Brain pericyte (primary cell): Measurements from ENCODE around the gene RASSF10.

Experiments
- DNase-seq: peaks from one replicate; pipeline ENCODE4 v3.0.0-alpha.2; 2012; ENCODE audit warnings: low read depth, low spot score

Gene RASSF10

DNA sequence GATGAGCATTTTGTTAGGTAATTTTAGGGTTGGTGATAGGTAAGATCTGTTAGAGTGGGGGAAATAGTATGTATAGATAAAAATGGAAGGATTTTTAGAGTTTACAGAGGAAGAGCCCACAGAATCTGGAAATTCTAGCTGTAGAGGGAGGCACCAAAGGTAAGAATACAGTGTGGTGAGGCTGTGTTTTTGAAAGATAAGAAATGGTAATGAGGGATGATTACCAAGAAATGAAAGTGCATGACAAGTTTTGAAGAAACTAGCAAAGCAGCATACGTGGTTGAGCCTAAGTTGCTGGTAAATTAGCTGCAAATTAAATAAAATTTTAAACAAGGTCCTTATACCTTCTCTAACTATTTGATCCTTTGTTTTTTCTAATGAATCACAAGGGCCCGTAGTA is 14.6 kb upstream of the RASSF10 start:
- no peak for DNase-seq

DNA sequence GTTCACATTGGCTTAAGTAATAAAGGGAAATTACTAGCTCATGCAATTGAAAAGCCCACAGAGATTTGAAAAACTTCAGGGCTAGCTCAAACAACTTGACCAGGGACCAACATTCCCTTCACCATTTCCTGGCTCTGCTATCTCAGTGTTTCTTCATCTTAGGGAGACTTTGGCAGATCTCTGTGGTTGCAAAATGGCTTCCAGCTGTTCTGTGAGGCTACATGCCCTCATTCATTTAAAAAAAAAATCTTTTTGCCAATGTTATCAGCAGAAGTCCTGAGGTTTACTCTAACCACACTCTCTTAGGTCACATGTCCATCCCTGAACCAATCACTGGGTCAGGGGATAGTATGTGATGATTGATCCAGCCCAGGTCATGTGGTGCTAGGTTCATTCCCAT is 13.9 kb upstream of the RASSF10 start:
- DNase-seq: no peak

DNA sequence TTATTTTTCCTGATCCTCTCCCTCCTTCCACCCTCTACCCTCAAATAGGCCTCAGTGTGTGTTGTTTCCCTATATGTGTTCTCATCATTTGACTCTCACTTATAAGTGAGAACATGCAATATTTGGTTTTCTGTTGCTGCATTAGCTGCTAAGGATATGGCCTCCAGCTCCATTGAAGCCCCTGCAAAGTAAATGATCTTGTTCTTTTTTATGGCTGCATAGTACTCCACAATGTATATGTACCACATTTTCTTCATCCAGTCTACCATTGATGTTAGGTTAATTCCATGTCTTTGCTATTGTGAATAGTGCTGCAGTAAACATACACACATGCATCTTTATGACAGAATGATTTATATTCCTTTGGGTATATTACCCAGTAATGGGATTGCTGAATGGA is 13.3 kb upstream of the RASSF10 start:
- no peak for DNase-seq

DNA sequence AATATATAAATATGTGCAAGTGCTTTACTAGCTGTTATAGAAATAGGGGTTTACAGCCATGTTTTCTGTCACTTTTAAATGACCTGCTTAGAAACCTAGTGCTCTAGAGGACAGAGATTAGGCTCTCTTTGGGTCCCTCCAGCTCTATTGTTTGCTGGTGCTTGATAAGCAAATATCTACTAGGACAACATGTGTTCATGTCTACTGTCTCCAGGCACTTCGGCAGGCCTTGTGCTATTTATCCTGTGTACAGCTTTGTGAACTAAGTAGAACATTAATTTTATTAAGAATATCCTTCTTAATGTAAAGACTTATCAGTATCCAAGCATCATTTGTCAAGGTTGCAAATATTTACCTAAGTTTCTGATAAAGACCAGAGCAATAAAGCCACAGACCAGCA is 11.9 kb upstream of the RASSF10 start:
- no peak for DNase-seq

DNA sequence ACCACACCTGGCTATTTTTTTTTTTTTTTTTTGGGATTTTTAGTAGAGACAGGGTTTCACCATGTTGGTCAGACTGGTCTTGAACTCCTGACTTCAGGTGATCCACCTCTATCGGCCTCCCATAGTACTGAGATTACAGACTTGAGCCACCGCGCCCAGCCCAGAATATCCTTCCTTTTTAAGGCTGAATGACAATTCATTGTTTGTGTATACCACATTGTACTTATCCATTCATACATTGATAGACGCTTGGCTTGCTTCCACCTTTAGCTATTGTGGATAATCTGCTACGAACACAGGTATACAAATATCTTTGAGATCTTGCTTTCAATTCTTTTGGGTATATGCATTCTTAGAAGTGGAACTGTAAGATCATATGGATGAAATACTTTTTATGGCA is 10.8 kb upstream of the RASSF10 start:
- DNase-seq: no peak

DNA sequence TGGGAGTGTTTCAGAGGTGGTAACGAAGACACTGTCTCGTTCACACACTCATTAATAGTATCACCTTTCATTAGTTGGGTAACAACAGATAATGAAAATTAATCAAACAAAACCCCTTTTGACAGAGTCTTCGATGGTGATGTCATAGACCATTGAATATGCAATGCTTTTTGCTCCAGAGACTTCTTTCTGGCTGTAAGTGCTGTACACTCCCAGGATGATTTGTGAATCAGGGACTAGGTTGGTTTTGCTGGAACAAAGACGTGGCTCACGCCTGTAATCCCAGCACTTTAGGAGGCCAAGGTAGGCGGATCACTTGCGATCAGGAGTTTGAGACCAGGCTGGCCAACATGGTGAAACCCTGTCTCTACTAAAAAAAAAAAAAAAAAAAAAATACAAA is 9.5 kb upstream of the RASSF10 start:
- no peak for DNase-seq

DNA sequence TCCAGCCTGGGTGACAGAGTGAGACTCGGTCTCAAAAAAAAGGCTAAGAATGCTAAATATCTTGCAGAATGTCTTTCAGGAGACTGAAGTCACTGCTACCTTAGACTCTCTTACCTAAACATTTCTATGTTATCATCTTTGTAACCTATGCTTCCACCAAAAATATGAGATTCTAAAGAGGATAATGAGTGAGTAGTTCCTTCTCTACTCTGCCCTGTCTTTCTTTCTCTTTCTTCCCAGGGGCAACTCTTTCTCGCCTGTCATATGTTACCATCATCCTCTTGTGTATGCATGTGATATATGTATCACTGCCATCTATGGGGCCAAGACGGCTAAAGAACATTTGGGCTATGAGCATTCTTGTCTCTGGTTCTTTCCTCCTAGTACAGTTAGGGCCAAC is 9.0 kb upstream of the RASSF10 start:
- DNase-seq: no peak

DNA sequence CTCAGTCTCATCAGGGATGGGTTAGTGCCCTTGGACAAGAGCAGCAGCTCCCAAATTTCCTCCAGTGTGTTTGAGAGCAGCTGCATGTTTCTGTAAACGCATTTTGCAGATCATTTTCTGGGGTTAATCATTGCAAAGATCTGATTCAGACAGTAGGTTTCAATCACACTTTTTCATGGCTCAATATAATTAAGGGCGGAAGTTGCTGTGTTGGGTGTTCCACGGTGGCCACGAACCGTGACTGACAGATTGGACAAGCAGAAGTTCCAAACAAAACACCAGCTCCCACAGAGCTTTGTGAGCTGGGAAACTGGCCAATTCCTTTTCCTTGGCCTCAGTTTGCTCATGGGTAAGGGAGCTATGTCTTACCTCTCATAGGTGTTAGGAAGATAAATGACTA is 8.4 kb upstream of the RASSF10 start:
- DNase-seq: no peak

DNA sequence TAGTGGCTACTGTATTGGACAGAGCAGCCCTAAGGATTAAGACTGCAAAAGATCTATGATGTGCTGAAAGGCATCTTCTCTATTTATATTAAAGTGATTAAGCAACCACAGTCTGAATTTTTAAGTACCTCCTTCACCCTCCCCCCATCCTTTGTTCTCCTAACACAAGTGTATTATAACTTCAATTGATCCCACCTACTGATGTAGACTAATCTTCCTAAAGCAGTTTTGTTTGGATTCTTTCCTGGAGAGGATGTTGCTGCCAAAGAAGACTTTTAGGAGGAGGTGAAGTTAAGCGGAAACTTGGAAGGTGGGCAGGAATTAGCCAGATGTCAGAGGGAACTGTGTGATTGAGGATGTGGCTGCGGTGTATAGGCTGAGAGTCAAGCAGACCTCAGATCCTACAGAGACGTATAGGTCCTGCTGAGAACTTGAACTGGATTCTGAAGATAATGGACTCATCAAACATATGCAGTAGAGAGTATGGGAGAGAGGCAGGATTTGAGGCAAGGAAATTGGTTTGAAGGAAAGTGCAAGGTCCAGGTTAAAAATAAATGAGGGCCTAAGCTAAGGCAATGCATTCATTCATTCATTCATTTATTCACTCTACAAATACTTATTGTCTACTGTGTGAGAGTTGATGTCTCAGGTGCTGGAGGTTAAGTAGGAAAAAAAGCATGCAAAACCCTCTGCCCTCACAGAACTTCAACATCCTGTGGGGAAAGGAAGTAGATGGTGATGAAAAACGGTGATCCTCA is 5.2 kb upstream of the RASSF10 start:
- DNase-seq: no peak

DNA sequence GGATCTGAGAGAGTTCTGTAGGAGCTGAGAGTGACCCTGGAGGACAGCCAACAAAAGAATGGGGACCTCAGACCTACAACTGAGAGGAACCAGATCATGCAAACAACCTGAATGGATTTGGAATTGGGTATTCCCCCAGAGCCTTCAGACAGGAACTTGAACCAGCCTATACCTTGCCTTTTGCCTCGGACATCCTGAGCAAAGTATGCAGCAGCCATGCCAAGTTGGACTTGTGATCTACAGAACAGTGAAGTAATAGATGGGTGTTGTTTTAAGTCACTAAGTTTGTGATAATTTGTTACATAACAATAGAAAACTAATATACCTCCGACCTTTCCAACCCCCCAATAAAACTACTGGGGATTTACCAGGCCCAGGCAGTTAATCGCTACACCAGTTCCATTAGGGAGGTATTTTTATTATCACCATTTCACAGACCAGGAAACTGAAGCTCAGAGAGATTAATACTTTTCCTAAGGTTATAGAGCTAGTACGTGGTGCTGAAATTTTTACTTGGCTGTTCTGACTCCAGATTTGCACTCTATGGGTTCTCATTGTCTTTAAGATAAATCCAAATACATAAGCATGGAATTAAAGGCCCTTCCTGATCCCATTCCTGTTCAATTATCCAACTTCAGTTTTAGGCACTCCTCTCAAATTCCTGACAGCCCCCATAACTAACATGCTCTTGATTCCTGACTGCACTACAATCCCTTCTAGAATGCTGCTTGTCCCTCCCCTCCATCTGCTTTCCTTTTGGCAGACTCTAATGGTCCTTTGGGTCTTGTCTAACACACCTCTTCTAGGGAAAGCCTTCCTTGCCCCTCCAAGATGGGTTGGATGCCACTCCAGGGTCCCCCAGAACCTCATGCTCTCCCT is 1.7 kb upstream of the RASSF10 start:
- no peak for DNase-seq

DNA sequence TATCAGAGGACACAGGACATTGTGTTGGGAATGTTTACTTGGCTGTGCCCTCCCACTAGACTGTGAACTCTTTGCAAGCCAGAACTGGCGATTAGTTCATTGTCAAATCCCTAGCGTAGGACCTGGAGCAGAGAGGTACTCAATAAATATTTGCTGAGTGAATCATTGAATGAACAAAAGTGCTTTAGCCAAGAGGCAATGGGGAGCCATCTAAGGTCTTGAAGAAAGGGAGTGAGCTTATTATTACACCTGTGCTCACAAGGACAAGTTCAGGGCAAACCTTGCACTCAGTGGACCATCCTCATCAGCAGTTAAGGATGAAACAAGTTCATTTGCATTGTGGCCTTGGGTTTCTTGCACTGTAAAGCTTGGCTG is 1.1 kb upstream of the RASSF10 start:
- DNase-seq: no peak

DNA sequence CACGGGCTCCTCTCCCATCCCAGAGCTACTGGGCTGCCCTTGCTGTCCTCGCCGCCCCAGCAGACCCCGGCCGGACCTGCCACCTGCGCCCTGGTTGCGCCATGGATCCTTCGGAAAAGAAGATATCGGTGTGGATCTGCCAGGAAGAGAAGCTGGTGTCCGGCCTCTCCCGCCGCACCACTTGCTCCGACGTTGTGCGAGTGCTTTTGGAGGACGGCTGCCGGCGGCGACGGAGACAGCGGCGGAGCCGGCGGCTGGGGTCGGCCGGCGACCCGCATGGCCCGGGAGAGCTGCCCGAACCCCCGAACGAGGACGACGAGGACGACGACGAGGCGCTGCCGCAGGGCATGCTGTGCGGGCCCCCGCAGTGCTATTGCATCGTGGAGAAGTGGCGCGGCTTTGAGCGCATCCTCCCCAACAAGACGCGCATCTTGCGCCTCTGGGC is 382 bp downstream of the RASSF10 start:
- no peak for DNase-seq

DNA sequence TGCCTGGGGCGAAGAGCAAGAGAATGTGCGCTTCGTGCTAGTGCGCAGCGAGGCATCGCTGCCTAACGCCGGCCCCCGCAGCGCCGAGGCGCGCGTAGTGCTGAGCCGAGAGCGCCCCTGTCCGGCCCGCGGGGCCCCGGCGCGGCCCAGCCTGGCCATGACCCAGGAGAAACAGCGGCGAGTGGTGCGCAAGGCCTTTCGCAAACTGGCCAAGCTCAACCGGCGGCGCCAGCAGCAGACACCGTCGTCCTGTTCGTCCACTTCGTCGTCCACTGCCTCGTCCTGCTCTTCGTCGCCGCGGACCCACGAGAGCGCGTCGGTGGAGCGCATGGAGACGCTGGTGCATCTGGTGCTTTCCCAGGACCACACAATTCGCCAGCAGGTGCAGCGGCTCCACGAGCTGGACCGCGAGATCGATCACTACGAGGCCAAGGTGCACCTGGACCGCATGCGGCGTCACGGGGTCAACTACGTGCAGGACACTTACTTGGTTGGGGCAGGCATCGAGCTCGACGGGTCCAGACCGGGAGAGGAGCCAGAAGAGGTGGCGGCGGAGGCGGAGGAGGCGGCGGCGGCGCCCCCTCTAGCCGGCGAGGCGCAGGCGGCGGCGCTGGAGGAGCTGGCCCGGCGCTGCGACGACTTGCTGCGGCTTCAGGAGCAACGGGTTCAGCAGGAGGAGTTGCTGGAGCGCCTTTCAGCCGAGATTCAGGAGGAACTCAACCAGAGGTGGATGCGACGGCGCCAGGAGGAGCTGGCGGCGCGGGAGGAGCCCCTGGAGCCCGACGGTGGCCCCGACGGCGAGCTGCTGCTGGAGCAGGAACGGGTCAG is 1.0 kb downstream of the RASSF10 start:
- no peak for DNase-seq

DNA sequence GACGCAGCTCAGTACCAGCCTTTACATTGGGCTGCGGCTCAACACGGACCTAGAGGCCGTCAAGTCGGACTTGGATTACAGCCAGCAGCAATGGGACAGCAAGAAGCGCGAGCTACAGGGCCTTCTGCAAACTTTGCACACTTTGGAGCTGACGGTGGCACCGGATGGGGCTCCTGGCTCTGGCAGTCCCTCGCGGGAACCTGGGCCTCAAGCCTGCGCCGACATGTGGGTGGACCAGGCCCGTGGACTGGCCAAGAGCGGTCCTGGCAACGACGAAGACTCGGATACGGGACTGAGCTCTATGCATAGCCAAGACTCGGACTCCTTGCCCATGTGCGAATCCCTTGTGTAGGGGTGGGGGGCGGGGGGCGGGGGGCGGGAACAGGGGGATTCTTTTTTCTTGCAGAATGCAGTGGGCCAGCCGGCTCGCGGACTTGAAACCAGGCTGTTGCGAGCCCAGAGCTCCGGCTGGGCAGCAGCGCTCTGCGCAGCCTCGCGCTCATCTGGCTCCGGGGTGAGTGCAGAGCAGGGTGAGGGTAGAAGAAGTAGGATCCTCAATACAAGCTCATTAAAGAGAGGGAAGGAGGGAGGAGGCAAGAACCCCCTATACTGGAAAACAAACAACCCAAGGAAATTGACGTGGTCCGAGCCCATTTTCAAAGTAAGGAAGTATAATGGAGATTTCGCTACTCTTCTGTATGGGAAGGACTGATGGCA is 1.8 kb downstream of the RASSF10 start:
- DNase-seq: no peak

DNA sequence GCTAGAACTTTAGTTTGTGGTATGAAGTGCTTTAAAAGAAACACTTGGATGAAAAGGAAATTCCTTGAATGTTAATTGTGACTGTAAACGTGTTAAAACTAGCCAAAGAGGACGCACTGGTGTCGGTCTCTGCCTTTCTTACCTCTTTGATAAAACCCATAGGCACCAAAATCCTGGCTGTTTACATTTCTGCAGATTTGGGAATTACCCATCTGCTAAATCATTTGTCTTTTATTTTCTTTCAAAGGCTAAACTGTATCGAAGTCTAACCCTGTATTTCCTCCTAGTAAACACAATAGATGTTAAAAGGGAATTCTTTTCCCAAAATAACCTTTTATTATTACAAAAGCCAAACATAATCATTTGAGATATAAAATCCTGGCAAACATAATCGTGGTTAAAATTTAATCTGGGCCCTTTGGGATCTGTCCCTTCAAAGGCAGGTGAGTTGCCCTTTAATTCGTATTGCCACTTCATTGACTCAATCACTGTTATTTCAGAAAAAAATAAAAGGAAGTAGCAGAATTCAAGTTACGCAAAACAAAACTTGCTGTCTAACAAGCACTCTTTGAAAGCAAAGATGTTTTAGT is 2.4 kb downstream of the RASSF10 start:
- DNase-seq: no peak

DNA sequence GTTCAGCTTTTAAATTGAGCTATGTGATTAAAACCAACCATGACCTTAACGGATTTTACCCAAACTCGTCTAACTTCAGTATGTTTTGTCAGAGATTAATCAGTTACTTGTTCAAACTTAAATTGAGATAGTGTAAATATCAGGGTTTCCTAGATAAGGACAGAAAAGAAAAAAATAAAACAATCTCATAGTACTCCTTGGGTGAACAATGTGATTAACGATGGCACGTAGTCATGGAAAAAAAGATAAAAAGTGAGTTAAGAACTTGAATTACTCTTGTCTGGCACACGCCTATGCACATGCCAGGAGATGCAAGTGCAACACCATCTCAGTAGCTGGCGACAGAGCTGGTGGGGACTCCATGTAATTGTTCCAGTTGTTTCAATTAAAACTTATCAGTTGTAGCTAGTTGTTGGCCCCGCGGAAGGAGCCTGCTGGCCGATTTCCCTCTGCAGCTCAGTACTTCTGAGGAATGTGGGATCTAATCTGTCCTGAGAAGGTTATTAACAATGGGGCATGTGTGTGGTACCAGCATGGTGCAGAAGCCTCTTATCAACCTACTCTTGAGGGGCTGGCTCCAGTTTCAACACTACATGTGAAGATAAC is 3.0 kb downstream of the RASSF10 start:
- DNase-seq: no peak

DNA sequence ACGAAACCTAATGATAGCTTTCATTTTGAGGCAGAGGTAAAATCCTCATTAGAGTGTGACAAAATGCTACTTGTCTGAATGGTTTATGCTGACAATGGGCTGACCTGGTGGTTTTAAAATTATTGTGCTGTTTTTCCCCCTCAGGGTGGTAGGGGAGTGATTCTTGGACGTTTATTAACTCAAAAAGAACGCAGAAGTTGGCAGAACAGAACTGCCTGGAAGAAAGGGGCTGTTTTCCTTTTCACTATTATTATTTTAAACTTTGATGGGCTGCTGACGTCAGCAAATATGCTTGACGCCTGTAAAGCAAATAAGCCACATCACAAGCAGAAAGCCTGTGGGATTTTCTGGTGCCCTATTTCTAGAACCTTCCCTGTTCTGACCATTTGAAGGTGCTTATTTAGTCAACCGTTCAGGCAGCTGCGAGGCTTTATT is 4.0 kb downstream of the RASSF10 start:
- no peak for DNase-seq

DNA sequence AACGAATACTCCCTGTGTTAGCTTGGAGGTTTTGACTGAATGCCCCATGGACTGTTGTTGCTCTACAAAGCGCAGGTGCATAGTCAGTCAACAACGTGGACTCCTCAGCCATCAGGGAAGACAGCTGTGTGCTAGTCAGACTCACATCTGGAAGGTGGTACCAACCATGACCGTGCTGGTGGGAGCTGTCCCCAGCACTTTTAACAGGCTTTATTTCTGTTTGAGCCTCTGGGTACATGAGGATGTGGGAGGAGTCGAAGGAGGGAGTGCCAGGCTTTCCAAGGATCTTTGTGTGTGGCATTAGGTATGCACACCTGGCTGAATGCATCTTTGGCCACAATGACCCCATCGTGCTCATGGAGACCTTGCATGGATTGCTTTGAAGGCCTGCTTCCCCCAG is 6.6 kb downstream of the RASSF10 start:
- DNase-seq: no peak

DNA sequence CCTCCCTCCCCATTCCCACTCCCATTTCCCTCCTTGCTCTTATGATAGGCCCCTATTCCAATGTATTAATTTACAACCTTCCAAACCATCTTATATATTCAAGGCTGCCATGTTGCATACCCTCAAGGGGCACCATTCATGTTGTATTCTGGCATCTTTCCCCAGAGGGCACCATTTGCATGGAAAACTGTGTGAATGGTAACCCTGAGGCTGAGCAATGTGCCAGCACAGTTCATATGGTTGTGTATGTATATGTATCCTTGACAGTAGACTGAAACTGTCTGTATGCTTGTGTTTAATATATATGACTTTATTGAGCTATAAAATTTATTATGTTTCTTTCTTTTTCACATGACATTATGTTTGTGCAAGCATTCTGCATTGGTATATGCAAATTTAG is 7.3 kb downstream of the RASSF10 start:
- DNase-seq: no peak

DNA sequence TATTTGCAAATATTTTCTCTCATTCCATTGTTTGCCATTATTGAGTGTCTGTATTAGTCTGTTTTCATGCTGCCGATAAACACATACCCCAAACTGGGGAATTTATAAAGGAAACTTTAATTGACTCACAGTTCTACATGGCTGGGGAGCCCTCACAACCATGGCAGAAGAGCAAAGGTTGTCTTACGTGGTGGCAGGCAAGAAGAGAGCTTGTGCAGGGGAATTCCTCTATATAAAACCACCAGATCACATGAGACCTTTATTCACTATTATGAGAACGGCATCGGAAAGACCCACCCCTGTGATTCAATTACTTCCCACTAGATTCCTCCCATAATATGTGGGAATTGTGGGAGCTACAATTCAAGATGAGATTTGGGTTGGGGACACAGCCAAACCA is 10.2 kb downstream of the RASSF10 start:
- DNase-seq: no peak

DNA sequence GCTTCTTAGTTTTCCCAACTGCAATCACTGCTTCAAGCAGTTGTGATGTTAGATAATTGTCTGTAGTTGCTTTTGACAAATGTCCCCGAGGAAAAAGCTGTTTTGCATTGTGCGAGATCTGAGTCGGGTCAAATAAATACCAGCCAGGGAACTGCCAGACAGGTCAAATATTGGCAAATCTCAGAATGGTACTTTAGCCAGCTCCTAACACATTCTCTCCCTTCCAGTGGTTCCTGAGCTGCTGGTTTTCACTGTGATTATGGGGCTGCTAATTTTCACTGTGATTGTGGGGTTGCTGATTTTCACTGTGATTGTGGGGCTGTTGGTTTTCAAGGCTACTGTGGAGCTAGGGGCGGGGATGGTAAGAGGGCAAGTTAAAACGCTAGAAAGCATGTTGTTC is 14.3 kb downstream of the RASSF10 start:
- DNase-seq: no peak
